ENCODE measurements around the gene MYCBP. TPM values are rescaled to one million over a fixed set of nuclear protein-coding genes. Genes with fewer than 3 reads are reported as not detected.
"Not testable (repeated sequence)": the region's sequence is repeated elsewhere in the genome, so short reads cannot be mapped to it uniquely, and the experiment has no call there.

The MYCBP gene
- total RNA-seq: 10 to 100 TPM; 54.6 to 58.0 TPM

GRCh38 chr1:38873027-38873969 lies at the start of gene MYCBP:
TSS of gene MYCBP (minus strand) at chr1:38873348. CDS start at chr1:38873305, 43 bp downstream.
- peak; percentile 97 for DNase-seq
- intact Hi-C loops (cut with micrococcal nuclease): loop anchor here (1.0 to 2.0 kb wide), 3 partner anchors 14 to 154 kb away; partner anchors contain the start of genes AKIRIN1, NDUFS5 and RRAGC
- H3K27ac Mint-ChIP-seq: peak within 1 kb of the TSS; percentile 57
- peaks cover 19% of the 10 kb centered on the region for H3K4me1 Mint-ChIP-seq (ENCODE audit: low read depth)
- no peaks in the 10 kb centered on the region for H3K9me3 Mint-ChIP-seq
- CTCF ChIA-PET: interaction anchor here (2.8 kb wide), 1 partner anchor 219 kb away, joined by 11 read pairs; no protein-coding TSS in a partner anchor
- H3K4me3 Mint-ChIP-seq: peak within 1 kb of the TSS; percentile 86
- no peaks in the 10 kb centered on the region for H3K36me3 Mint-ChIP-seq (ENCODE audit: low read depth)
- H3K27me3 Mint-ChIP-seq (ENCODE audit: low read depth): no peaks in the 10 kb centered on the region

GRCh38 chr1:38919130-38919529 lies 46.0 kb upstream of the MYCBP start:
- CTCF ChIA-PET: no interaction called here
- H3K27ac Mint-ChIP-seq: no peak overlapping the region

GRCh38 chr1:38918568-38918967 lies 45.4 kb upstream of the MYCBP start:
- no peaks in the 10 kb centered on the region for H3K4me1 Mint-ChIP-seq (ENCODE audit: low read depth)
- intact Hi-C loops (cut with micrococcal nuclease): no loop called here
- H3K27ac Mint-ChIP-seq: no peak overlapping the region
- H3K4me3 Mint-ChIP-seq: no peak overlapping the region
- no peaks in the 10 kb centered on the region for H3K27me3 Mint-ChIP-seq (ENCODE audit: low read depth)
- no peaks in the 10 kb centered on the region for H3K9me3 Mint-ChIP-seq
- DNase-seq: no peak
- no peaks in the 10 kb centered on the region for H3K36me3 Mint-ChIP-seq (ENCODE audit: low read depth)
- CTCF ChIA-PET: no interaction called here

More at GRCh38 chr1:38919130-38919529, 46.0 kb upstream of the MYCBP start:
- H3K4me1 Mint-ChIP-seq (ENCODE audit: low read depth): peaks cover 2% of the 10 kb centered on the region
- intact Hi-C loops (cut with micrococcal nuclease): no loop called here
- no peak for DNase-seq
- H3K36me3 Mint-ChIP-seq (ENCODE audit: low read depth): no peaks in the 10 kb centered on the region
- H3K27me3 Mint-ChIP-seq (ENCODE audit: low read depth): no peaks in the 10 kb centered on the region
- no peak overlapping the region for H3K4me3 Mint-ChIP-seq
- no peaks in the 10 kb centered on the region for H3K9me3 Mint-ChIP-seq

GRCh38 chr1:38917772-38918171 lies 44.6 kb upstream of the MYCBP start:
- no peaks in the 10 kb centered on the region for H3K9me3 Mint-ChIP-seq
- no peaks in the 10 kb centered on the region for H3K4me1 Mint-ChIP-seq (ENCODE audit: low read depth)
- no peaks in the 10 kb centered on the region for H3K27me3 Mint-ChIP-seq (ENCODE audit: low read depth)
- CTCF ChIA-PET: no interaction called here
- intact Hi-C loops (cut with micrococcal nuclease): no loop called here
- H3K4me3 Mint-ChIP-seq: no peak overlapping the region
- H3K27ac Mint-ChIP-seq: no peak overlapping the region
- no peaks in the 10 kb centered on the region for H3K36me3 Mint-ChIP-seq (ENCODE audit: low read depth)
- no peak for DNase-seq

- H3K4me1 Mint-ChIP-seq (ENCODE audit: low read depth): no peaks in the 10 kb centered on the region
- intact Hi-C loops (cut with micrococcal nuclease): no loop called here
- no peaks in the 10 kb centered on the region for H3K9me3 Mint-ChIP-seq
- no peaks in the 10 kb centered on the region for H3K27me3 Mint-ChIP-seq (ENCODE audit: low read depth)
- H3K36me3 Mint-ChIP-seq (ENCODE audit: low read depth): no peaks in the 10 kb centered on the region
- no peak overlapping the region for H3K4me3 Mint-ChIP-seq
- no peak for DNase-seq
- CTCF ChIA-PET: no interaction called here
- no peak overlapping the region for H3K27ac Mint-ChIP-seq
These were observed 44.2 kb upstream of the MYCBP start for GRCh38 chr1:38917337-38917736.

GRCh38 chr1:38915352-38915948 lies 42.3 kb upstream of the MYCBP start:
- DNase-seq: no peak
- intact Hi-C loops (cut with micrococcal nuclease): no loop called here
- H3K4me3 Mint-ChIP-seq: no peak overlapping the region
- H3K27me3 Mint-ChIP-seq (ENCODE audit: low read depth): no peaks in the 10 kb centered on the region
- no peaks in the 10 kb centered on the region for H3K9me3 Mint-ChIP-seq
- CTCF ChIA-PET: no interaction called here
- H3K27ac Mint-ChIP-seq: no peak overlapping the region
- no peaks in the 10 kb centered on the region for H3K36me3 Mint-ChIP-seq (ENCODE audit: low read depth)
- H3K4me1 Mint-ChIP-seq (ENCODE audit: low read depth): no peaks in the 10 kb centered on the region

GRCh38 chr1:38914908-38915307 lies 41.8 kb upstream of the MYCBP start:
- H3K9me3 Mint-ChIP-seq; H3K4me3 Mint-ChIP-seq; H3K4me1 Mint-ChIP-seq (ENCODE audit: low read depth); DNase-seq; intact Hi-C loops (cut with micrococcal nuclease); H3K27me3 Mint-ChIP-seq (ENCODE audit: low read depth); H3K27ac Mint-ChIP-seq; CTCF ChIA-PET; H3K36me3 Mint-ChIP-seq (ENCODE audit: low read depth): not testable (repeated sequence)

GRCh38 chr1:38908821-38909220 lies 35.7 kb upstream of the MYCBP start:
- H3K27me3 Mint-ChIP-seq (ENCODE audit: low read depth): no peaks in the 10 kb centered on the region
- H3K36me3 Mint-ChIP-seq (ENCODE audit: low read depth): no peaks in the 10 kb centered on the region
- no peak overlapping the region for H3K4me3 Mint-ChIP-seq
- no peak overlapping the region for H3K27ac Mint-ChIP-seq
- H3K4me1 Mint-ChIP-seq (ENCODE audit: low read depth): no peaks in the 10 kb centered on the region
- CTCF ChIA-PET: no interaction called here
- DNase-seq: no peak
- intact Hi-C loops (cut with micrococcal nuclease): no loop called here
- peaks cover 4% of the 10 kb centered on the region for H3K9me3 Mint-ChIP-seq

GRCh38 chr1:38905985-38906384 lies 32.8 kb upstream of the MYCBP start:
- H3K27me3 Mint-ChIP-seq (ENCODE audit: low read depth): no peaks in the 10 kb centered on the region
- H3K27ac Mint-ChIP-seq: no peak overlapping the region
- no peaks in the 10 kb centered on the region for H3K36me3 Mint-ChIP-seq (ENCODE audit: low read depth)
- peaks cover 4% of the 10 kb centered on the region for H3K9me3 Mint-ChIP-seq
- H3K4me1 Mint-ChIP-seq (ENCODE audit: low read depth): no peaks in the 10 kb centered on the region
- intact Hi-C loops (cut with micrococcal nuclease): no loop called here
- CTCF ChIA-PET: no interaction called here
- no peak overlapping the region for H3K4me3 Mint-ChIP-seq
- DNase-seq: no peak

GRCh38 chr1:38899560-38899959 lies 26.4 kb upstream of the MYCBP start:
- H3K4me1 Mint-ChIP-seq (ENCODE audit: low read depth): no peaks in the 10 kb centered on the region
- CTCF ChIA-PET: no interaction called here
- no peaks in the 10 kb centered on the region for H3K27me3 Mint-ChIP-seq (ENCODE audit: low read depth)
- no peak for DNase-seq
- H3K36me3 Mint-ChIP-seq (ENCODE audit: low read depth): no peaks in the 10 kb centered on the region
- no peak overlapping the region for H3K4me3 Mint-ChIP-seq
- no peaks in the 10 kb centered on the region for H3K9me3 Mint-ChIP-seq
- no peak overlapping the region for H3K27ac Mint-ChIP-seq
- intact Hi-C loops (cut with micrococcal nuclease): no loop called here

GRCh38 chr1:38898653-38899230 lies 25.6 kb upstream of the MYCBP start:
- Mint-ChIP-seq H3K27ac (no peak overlapping the region), H3K36me3 (ENCODE audit: low read depth) (no peaks in the 10 kb centered on the region), H3K4me3 (no peak overlapping the region), H3K4me1 (ENCODE audit: low read depth) (no peaks in the 10 kb centered on the region), H3K27me3 (ENCODE audit: low read depth) (no peaks in the 10 kb centered on the region), H3K9me3 (no peaks in the 10 kb centered on the region)
- CTCF ChIA-PET: no interaction called here
- DNase-seq: no peak
- intact Hi-C loops (cut with micrococcal nuclease): no loop called here

GRCh38 chr1:38896169-38896568 lies 23.0 kb upstream of the MYCBP start:
- DNase-seq: no peak
- no peak overlapping the region for H3K27ac Mint-ChIP-seq
- CTCF ChIA-PET: no interaction called here
- intact Hi-C loops (cut with micrococcal nuclease): no loop called here
- H3K4me1 Mint-ChIP-seq (ENCODE audit: low read depth): no peaks in the 10 kb centered on the region
- H3K9me3 Mint-ChIP-seq: no peaks in the 10 kb centered on the region
- H3K36me3 Mint-ChIP-seq (ENCODE audit: low read depth): no peaks in the 10 kb centered on the region
- no peak overlapping the region for H3K4me3 Mint-ChIP-seq
- H3K27me3 Mint-ChIP-seq (ENCODE audit: low read depth): no peaks in the 10 kb centered on the region

Data from activated naive CD4-positive, alpha-beta T cell treated with anti-CD3 and anti-CD28 coated beads for 36 hours (primary cell).